Amygdala (tissue), 56 donors: ENCODE results near the gene AFM.

Source experiments
- DNase-seq, 56 donors: peaks; one replicate each; lab custom pipeline; 2025; lab: John Stamatoyannopoulos, UW

Gene AFM

DNA sequence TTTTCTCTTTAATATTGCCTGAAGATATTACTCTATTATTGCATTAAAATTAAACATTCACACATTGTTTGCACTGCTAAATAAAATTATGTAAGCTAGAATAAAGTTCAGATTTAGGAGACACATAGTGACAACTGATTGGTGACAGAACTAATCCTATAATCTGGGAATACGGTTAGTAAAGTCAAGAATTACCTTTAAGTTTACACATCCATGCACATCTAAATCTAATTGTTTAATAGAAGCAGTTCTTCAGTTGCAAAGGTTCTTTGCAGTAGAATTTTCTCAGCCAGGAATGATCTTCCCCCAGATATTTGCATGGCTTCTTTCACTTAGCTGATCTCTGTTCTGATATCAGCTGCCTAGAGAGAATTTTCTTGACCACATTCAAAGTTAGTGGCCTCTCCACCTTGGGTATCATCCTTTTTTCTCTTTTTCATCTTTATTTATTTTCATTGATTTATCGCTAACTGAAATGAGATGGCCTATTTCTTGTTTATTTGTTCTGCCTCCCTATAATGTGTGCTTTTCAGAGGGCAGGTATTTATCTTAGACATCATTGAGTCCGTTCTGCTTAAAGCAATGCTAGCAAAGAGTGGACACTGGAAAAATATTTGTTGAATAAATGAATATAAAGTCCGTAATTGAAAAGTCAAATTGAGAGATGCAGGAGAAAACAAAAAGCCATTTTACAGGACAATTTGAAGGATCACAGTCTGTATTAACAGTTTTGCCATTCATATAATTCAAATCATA, 32.9 kb upstream of the AFM start:
- DNase-seq = no peak

DNA sequence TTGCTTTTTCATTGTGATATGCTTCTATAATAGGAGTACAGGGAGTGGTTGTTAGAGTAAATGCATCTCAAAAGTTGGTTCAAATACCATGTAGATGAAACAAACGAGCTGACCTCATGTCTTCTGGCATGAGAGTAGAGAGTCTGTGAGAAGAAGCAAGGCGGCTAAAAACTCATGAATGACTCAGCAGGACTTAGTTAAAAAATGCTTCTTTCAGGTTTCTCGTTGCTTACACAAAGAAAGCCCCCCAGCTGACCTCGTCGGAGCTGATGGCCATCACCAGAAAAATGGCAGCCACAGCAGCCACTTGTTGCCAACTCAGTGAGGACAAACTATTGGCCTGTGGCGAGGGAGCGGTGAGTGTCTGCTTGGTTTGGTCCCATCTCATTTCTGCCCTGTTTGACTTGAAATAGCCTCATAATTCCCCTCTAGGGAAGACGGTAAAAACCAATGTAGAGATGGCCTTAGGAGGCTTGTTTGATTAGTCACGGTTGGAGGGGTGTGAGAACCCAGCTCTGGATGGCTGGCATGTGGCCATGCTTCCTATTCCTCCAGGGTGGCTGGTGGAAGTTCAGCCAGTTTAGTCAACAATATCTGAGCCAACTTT, 31.0 kb upstream of the AFM start:
- DNase-seq = no peak

DNA sequence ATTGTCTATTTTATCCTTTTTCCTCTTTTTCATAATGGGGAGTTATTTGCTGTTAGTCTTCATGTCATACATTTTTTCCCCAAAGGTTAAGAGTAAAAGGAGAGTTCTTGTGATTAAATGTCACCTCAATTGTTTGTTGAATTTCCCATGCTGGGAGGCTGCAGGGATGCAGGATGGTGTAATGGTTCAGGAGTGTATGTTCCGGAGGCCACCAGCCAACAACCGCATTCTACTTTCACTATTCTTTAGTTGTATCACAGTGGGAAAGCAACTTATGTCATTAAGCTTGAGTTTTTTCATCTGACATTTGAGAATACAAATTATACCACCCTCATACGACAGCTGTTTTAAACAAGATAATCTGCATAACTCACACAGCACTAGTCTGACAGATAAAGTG, 30.1 kb upstream of the AFM start:
- no peak for DNase-seq

DNA sequence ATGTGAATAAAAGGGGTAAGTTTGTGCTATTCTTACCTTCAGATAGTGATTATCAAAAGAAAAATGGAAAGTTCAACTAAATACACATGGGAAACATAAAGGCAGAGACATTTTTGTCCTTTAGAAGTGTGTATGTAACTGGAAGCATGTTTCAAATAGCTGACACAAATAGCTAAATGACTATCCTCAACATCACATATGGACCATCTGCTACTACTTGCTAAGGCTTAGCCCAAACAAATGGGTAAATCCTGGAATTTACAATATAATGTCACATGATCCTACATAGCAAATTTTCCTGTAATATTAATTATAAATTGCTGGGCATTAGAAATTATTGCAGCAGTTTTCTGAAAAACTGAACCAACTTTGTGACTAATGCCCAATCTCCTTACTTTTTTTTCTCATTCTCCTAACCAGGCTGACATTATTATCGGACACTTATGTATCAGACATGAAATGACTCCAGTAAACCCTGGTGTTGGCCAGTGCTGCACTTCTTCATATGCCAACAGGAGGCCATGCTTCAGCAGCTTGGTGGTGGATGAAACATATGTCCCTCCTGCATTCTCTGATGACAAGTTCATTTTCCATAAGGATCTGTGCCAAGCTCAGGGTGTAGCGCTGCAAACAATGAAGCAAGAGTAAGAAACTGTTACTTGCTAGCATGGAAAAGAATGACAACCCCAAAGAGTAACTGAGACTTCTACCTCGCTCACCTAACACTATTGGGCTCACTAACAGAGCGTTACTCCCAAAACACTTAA, 29.4 kb upstream of the AFM start:
- DNase-seq = no peak

DNA sequence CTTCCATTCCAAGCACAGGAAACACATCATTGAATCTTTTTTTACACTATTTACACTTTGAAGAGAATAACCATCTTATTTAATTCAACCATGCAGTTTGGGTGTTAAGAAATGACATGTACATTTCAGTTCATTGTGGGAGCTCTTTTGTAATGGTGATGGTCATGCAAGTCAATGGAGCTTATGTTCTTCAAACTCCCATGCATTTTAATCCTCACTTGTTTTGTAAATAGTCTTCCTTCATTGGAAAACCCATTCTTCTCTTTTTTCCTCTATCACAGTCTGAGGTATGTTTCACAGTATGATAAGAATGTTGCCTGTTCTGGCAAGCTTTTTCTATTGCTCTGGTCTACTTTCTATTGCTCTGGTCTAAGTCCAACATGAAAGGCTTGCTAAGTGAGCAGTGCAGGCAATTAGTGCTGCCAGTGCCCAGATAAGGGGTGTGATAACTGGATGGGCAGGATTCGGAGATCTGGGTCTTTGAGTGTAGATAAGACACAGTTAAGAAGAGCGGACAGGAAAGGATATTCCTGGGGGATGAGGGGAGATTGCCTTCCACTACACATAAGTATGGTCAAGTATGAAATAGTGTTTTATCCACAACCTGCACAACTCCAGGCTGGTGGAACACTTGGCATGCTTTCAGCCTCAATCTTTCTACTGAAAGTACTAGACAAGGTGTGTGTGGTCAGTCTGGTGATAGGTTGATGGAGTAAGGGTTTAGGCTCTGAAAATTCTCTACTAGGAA, 28.4 kb upstream of the AFM start:
- no peak for DNase-seq

DNA sequence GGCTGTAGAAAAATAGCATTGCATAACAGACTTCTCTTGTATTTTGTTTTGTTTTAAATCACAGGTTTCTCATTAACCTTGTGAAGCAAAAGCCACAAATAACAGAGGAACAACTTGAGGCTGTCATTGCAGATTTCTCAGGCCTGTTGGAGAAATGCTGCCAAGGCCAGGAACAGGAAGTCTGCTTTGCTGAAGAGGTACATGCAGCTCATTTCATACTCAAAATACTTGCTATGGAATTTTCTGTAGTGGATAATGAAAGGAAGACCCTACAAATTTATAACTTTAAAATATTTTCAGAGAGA, 27.9 kb upstream of the AFM start:
- no peak for DNase-seq

DNA sequence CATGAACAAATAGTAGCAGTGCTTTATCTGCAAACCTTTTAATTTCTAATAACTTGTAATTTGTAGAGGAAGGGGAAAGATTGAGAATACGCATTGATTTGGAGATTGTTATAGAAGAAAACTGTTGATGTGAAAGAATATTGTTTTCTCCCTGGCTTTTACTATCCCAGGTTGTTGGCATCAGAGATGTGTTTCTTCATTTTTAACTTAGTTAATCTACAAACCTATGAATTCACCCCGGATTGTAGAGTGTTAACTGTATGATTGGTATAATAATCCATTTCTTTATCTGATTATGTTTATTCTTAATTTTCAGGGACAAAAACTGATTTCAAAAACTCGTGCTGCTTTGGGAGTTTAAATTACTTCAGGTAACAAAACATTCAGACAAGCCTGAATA, 26.6 kb upstream of the AFM start:
- no peak for DNase-seq

DNA sequence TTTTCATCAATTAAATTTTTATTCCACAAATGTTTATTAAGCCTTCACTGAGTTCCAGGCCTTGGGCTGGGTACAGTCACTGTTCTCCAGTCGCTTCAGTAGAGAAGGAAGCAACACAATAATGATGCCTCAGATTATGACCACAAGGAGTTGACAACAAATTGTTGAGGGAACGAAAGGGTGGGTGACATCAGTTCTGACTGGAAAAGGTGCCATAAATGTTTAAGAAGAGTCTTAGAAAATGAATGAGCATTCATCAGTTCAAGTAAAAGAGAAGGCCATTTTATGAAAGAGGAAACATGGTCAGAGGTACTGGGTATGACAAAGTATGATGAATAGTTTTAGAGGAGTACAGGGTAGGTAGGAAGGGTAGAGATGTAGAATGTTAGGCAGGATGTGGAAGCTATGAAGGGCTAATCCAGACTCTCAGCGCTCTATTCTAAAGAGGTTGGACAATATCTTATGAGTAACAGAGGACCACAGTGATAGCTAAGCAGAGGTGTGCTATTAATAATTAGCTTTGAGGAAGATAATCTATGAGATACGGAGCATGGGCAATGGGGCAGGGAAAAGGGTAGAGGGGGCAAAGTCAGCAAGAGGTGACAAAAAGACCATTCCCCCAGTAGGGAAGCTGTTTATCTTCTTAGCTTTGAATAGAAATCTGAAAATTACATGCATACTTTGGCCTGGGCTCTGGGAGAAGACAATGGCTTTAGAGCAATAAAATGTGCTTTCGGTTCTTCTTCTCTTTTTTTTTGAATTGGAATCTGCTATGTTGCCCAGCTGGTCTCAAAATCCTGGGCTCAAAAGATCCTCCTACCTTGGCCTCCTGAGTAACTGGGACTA, 25.1 kb upstream of the AFM start:
- no peak for DNase-seq

DNA sequence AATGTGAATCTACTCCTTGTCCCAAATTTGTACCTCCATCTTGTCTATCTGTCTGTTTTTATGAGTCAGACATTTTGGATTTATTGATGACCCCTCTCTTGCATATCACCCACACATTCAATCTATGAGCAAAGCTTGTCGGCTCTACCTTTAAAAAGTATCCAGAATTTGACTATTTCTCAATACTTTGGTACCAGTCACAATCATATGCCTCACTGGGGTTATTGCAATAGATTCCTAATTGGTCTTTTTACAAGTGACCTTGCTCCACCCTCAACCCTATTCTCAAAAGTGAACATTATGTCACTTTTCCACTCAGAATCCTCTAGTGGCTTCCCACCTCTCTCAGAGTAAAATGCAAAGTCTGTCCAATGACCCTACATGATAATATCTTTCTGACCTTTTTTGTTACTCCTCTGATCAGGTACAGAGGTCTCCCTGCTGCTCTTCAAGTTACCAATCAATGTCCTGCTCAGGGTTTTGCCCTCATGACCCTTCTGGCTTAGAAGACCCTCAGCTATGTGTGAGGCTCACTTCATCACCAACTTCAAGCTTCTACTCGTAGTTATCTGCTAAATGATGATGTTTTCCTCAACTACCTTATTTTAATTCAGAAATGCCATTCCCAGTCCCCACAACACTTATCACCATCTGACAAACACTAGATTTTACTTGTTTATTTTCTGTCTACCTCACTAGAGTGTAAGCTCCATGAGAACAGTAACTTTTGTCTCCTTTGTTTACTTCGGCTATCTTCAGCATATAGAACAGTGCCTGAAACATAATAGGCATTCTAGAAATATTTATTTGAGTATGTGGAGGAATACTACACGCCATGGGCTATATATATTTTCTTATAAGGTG, 23.1 kb upstream of the AFM start:
- no peak for DNase-seq

DNA sequence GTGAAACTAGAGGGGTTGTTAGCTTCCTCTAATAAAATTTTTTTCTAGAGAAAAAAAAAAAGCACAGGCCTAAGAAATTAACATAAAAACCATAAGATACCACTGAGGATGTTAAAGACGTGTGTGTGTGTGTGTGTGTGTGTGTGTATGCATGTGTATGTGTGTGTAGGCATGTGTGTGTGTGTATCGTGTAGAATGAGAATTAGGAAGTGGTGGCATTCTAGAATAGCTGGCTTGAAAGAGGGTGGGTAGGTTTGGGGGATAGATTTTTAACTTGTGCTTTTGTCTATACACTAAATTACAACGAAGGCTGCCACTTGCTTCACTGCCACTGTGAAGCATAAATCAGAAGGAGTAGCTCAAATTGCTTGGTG, 22.5 kb upstream of the AFM start:
- DNase-seq = no peak

DNA sequence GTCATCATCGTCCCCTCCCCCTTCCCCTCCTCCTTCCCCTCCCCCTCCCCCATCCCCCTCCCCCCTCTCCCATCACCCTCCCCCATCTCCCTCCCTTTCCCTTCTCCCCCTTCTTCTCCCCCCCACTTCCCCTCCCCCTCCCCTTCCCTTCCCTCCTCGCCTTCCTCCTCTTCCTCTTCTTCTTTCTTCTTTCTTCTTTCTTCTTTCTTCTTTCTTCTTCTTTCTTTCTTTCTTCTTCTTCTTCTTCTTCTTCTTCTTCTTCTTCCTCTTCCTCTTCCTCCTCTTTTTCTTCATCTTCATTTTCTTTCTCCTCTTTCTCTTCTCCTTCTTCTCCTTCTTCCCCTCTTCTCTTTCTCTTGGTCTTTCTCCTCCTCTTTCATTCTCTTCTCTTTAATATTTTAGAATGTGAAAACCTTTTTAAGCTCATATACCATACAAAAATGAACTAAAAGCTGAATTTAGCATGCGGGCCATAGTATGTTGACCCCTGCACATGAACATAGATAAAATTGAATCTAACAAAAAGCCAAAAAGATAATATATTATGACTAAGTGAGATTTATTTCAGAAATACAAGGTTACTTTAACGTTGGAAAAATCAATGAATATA, 20.5 kb upstream of the AFM start:
- no peak for DNase-seq

DNA sequence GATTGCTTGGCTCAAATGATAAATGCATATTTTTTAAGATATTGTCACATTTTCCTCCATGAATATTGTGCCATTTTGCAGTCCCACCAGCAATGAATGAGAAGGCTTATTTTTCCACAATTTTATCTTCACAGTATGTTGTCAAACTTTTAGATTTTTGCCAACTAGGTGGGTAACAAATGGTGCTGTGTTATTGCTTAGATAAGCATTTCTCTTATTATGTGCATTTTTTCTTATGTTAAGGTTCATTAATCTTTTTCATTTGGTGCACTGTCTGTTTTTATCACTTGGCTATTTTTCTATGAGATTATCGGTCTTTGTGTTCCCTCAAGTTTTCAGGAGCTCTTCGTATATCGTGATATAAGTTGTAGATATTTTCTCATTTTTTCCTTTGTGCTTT, 13.4 kb upstream of the AFM start:
- DNase-seq = no peak

DNA sequence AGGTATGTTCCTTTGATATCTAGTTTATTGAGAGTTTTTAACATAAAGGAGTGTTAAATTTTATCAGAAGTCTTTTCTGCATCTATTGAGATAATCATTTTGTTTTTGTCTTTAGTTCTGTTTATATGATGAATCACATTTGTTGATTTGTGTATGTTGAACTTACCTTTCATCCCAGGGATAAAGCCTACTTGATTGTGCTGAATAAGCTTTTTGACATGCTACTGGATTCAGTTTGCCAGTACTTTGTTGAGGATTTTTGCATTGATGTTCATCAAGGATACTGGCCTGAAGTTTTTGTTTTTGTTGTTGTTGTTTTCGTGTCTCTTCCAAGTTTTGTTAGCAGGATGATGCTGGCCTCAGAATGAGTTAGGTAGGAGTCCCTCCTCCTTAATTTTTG, 10.8 kb upstream of the AFM start:
- no peak for DNase-seq

DNA sequence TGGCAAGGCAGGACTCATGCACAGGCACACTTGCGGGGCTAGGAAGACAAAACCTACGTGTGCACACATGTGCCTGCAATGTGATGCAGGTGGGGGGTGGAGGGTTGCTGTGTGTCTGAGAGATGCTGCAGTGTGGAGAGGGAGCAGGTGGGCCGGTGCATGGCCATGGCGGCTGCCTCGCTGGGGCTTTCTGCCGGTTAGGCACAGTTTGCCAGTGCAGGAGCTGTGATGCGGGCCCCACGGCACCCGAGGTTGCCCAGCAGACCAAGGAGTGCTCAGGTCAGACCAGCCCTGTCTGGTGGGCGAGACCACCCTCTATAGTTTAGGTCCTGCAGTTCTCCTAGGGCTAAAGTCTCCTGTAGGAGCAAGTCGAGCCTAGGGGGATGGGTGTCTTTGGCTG, 4.4 kb upstream of the AFM start:
- DNase-seq = no peak

DNA sequence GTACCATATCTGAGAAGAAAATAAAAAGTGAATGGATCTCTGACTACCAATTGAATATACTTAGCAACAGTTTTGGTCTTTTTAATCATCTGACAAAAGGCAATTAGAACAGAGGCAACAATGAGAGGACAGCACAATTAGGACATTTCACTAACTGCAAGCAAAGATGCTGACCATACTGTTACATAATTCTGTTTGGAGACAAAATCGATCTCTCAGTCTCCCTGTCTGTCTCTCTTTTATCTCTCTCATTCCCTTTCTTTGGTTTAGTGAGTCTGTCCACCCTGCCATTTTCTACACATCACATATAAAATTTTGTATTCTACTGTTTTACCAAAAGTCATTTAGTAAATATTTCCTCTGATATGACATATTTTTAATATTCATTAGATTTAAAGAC, 2.2 kb upstream of the AFM start:
- DNase-seq = no peak

DNA sequence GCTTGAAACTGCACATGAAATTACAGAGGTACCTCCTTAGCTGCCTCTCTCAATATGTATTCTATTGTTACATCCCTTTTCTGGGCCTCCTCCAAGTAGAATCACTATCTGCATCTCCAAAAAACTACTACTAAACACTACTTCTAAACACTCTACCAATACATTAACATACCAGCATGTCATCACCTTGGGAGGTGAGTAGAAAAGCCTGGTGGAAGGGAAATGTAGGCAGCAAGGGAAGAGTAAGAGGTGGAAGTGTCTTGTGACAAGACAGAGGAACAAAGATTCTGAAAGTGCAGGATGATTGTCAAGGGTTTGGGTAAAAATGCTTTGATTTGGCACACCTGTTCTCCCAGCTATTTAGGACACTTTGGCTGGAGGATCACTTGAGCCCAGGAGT, 3.5 kb downstream of the AFM start:
- DNase-seq = no peak

DNA sequence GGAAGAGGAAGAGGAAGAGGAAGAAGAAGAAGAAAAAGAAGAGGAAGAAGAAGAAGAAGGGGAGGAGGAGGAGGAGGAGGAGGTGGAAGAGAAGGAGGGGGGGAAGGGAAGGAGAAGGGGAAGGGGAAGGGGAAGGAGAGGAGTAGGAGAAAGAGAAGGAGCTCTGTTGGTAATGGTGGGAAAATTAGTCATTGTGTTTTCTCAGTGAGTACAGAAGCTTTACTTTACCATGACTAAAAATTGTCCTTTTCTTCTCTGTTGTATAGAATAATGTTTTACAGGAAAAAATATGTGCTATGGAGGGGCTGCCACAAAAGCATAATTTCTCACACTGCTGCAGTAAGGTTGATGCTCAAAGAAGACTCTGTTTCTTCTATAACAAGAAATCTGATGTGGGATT, 4.1 kb downstream of the AFM start:
- DNase-seq = no peak

DNA sequence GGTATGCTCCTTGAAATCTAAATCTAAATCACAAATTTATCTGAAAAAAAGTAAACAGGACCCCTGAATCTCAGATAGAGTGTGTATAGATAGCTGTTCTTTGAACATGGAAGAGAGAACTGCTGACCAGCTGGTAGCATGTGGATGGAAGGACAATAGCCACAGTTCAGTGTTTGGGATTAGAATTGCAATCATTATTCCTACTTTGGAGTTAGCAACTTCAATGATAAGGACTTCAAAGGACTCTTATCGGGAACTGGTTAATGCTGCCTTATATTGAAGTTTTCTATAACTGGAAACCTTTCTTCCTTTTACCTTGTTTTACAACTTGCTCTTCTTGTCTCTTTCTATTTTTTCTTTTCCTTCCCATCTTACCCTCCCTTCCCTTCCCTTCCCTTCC, 5.0 kb downstream of the AFM start:
- no peak for DNase-seq

DNA sequence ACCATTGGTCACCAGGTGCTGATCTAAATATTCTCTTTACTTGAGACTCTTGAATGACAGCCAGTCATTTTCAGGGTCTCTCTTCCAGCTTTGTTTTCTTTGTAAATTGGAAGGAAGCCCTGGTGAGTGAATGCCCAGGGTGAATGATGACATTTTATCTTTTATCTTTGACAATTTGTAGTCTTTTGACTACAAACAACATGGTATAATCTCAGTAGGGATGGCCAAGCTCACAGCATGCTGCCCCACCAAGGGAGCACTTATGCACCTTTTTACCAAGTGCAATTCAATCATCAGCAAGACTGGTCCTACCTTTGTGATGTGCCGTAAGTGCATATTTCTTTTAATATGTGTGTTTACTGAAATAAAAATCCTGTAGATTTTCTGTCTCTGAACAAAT, 5.7 kb downstream of the AFM start:
- DNase-seq = no peak
